GM23248 (cell line): Measurements from ENCODE around the gene CACNA1E. TPM values are rescaled to one million over a fixed set of nuclear protein-coding genes. Genes with fewer than 3 reads are reported as not detected.

Experiments used
- DNase-seq: peaks from one replicate; pipeline ENCODE4 v3.0.0-alpha.2; 2015
- H2AFZ ChIP-seq: fragments of 200-600 bp; sonication (generic); 2 replicates; pipeline ENCODE4 v1.6.1; 2016; ENCODE audit warnings: antibody characterized with exemption
- H3F3A ChIP-seq: fragments of 200-600 bp; sonication (generic); 2 replicates; pipeline ENCODE4 v1.6.1; 2016; ENCODE audit warnings: mild to moderate bottlenecking, antibody characterized with exemption, mixed run types; ENCODE audit not compliant: insufficient read depth
- H3K27ac ChIP-seq: fragments of 200-600 bp; sonication (generic); 2 replicates; pipeline ENCODE4 v1.5.1; 2016; ENCODE audit warnings: mild to moderate bottlenecking
- H3K27me3 ChIP-seq: fragments of 200-600 bp; sonication (generic); replicated peaks from 2 replicates; pipeline ENCODE4 v1.6.1; 2016; ENCODE audit warnings: mild to moderate bottlenecking; ENCODE audit not compliant: insufficient read depth
- H3K36me3 ChIP-seq: fragments of 200-600 bp; sonication (generic); 2 replicates; pipeline ENCODE4 v1.6.1; 2016; ENCODE audit warnings: low read depth, mild to moderate bottlenecking
- H3K4me1 ChIP-seq: fragments of 200-600 bp; sonication (generic); 2 replicates; pipeline ENCODE4 v1.6.1; 2016; ENCODE audit warnings: mild to moderate bottlenecking; ENCODE audit not compliant: insufficient read depth
- H3K4me2 ChIP-seq: fragments of 200-600 bp; sonication (generic); one replicate; pipeline ENCODE4 v1.6.1; 2016; ENCODE audit warnings: mild to moderate bottlenecking; ENCODE audit not compliant: unreplicated experiment
- H3K4me3 ChIP-seq: fragments of 200-600 bp; sonication (generic); 2 replicates; pipeline ENCODE4 v1.5.1; 2016; ENCODE audit warnings: mild to moderate bottlenecking
- H3K79me2 ChIP-seq: fragments of 200-600 bp; sonication (generic); 2 replicates; pipeline ENCODE4 v1.6.1; 2016; ENCODE audit warnings: mild to moderate bottlenecking; ENCODE audit not compliant: insufficient read depth
- H3K9ac ChIP-seq: fragments of 200-600 bp; sonication (generic); 2 replicates; pipeline ENCODE4 v1.6.1; 2016; ENCODE audit warnings: mild to moderate bottlenecking
- H3K9me2 ChIP-seq: fragments of 200-600 bp; sonication (generic); 2 replicates; pipeline ENCODE4 v1.6.1; 2016; ENCODE audit warnings: mixed run types, mild to moderate bottlenecking, moderate library complexity; ENCODE audit not compliant: insufficient read depth
- H3K9me3 ChIP-seq: fragments of 200-600 bp; sonication (generic); one replicate; pipeline ENCODE4 v1.6.1; 2017; ENCODE audit warnings: low read depth
- H4K20me1 ChIP-seq: fragments of 200-600 bp; sonication (generic); 2 replicates; pipeline ENCODE4 v1.6.0; 2016; ENCODE audit not compliant: insufficient read depth
- EZH2 ChIP-seq: fragments of 200-600 bp; sonication (generic); IDR thresholded peaks from 2 replicates; pipeline ENCODE4 v1.6.1; 2018; ENCODE audit warnings: antibody characterized with exemption, mild to moderate bottlenecking; ENCODE audit not compliant: insufficient read depth, poor library complexity, severe bottlenecking
- EZH2phosphoT487 ChIP-seq: fragments of 200-600 bp; sonication (generic); IDR thresholded peaks from 2 replicates; pipeline ENCODE4 v1.6.1; 2018; ENCODE audit warnings: antibody characterized with exemption, moderate library complexity, mild to moderate bottlenecking, low read depth; ENCODE audit not compliant: insufficient read depth
- WGBS, 2 experiments: methylation state at CpG; one replicate each; pipeline ENCODE4 v1.1.6; 2015 to 2017; ENCODE audit warnings: low lambda C conversion rate in 2 of 2, low coverage in 1 of 2; ENCODE audit errors: missing lambda C conversion rate in 2 of 2; 5-methylcytosine and 5-hydroxymethylcytosine counted together
- in situ Hi-C: fragments of 300-500 bp; cut with MboI; formaldehyde crosslinking; loops from 2 replicates; pipeline ENCODE4 v1.15.0; 2020
- polyA plus RNA-seq: library from polyadenylated mRNA; unstranded; fragments of >200 nt; fragmentation: Nextera tagmentation; extraction: Ambion mirVana; gene quantifications from 2 replicates; pipeline ENCODE4 v1.2.1, GENCODE V29; 2016
- total RNA-seq: library from RNA; depleted of rRNA; stranded (reverse); fragments of >200 nt; shearing (Covaris generic); gene quantifications from 2 replicates; pipeline ENCODE4 v1.2.3, GENCODE V29; 2014

The CACNA1E gene
- total and polyA plus RNA-seq, 2 experiments from 2014 or later, result not detected

DNA sequence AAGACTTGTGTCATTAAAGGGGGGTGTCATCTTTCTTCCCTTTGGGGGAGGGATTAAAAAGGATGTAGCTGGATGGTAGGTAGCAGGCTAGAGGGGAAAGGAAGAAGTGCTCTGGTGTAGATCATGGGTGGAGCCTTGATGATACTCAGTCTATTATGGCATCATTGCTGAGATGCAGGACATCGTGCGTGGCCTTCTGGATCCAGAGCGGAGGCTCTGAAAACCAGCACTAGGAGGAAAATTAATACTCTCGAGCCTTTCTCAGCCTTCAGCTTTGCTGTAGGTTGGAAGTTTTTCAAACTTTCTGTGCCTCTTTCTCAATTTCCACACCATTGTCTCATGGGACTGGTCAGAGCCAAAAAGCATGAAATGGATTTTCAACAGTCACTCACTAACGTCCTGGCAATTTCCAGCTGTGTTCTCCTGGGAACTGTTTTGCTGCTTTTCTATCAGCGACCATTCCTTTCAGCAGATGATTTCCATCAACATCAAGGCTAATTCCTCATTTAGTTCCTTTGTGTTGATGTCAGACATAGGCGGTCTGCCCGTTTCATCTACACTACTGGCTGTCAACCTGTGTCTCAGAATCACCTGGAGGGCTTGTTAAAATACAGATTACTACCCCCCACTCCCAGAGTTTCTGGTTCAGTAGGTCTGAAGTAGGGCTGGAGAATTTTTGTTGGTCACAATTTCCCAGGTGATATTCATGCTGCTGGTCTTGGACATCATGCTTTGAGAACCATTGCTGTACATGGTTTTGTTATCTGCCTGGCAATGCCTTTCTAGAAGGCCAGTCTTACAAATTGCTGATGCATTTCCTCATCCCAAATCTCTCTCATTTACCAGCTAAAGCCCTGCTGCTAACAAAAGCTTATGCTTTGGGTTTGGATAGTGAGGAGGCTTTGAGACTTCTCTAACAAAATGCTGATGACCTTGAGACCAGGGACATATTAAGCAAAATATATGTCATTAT lies 7.7 kb downstream of the CACNA1E start:
- H3F3A ChIP-seq, result no peaks in the 10 kb centered on the region
- H3K4me3 ChIP-seq, result no peak overlapping the region
- no peaks in the 10 kb centered on the region for H3K36me3 ChIP-seq
- no peaks in the 10 kb centered on the region for H3K9me3 ChIP-seq
- TF ChIP-seq EZH2phosphoT487 (no peak), EZH2 (no peak)
- H3K4me2 ChIP-seq, result no peak overlapping the region
- no peak overlapping the region for H2AFZ ChIP-seq
- no peaks in the 10 kb centered on the region for H3K79me2 ChIP-seq
- no peak overlapping the region for H3K9ac ChIP-seq
- peaks cover 34% of the 10 kb centered on the region for H3K27me3 ChIP-seq
- no peaks in the 10 kb centered on the region for H3K4me1 ChIP-seq
- H3K27ac ChIP-seq, result no peak overlapping the region
- no peaks in the 10 kb centered on the region for H4K20me1 ChIP-seq
- whole genome bisulfite sequencing, 2 experiments, result 6 to 8% methylated on average over 8 of the region's 8 CpGs
- in situ Hi-C loops, result loop anchor here (25.0 kb wide), 1 partner anchor 921 kb away; the partner anchor contains the start of gene TEDDM1
- no peak for DNase-seq
- no peaks in the 10 kb centered on the region for H3K9me2 ChIP-seq

DNA sequence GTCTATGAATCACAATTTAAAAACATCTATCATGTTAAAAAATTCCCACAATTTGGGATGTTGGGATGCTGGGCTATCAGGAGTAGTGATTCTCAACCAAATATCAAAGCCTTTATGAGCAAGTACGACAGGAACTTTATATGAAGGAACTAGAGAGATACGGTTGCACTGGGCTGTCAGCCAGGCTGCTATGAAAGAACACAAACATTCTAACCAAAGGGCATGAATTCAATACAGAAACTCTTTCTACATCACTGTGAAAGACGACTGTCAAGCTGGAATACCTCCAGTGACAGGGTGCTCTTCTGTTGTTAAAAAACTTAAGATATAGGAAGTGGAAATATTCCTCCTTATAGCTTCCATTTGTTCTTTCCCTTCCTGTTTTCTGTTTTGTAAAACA lies 9.8 kb downstream of the CACNA1E start:
- no peak for DNase-seq
- H3K4me2 ChIP-seq, result no peak overlapping the region
- H3K4me1 ChIP-seq, result no peaks in the 10 kb centered on the region
- H3F3A ChIP-seq, result no peaks in the 10 kb centered on the region
- H3K9me3 ChIP-seq, result no peaks in the 10 kb centered on the region
- 9 to 10% methylated on average over 3 of the region's 3 CpGs for WGBS, 2 experiments
- no peaks in the 10 kb centered on the region for H3K79me2 ChIP-seq
- in situ Hi-C loops, result loop anchor here (25.0 kb wide), 1 partner anchor 919 kb away; the partner anchor contains the start of gene TEDDM1
- H3K36me3 ChIP-seq, result no peaks in the 10 kb centered on the region
- H4K20me1 ChIP-seq, result no peaks in the 10 kb centered on the region
- no peak for TF ChIP-seq EZH2phosphoT487
- no peak for TF ChIP-seq EZH2
- no peak overlapping the region for H3K27ac ChIP-seq
- H3K9me2 ChIP-seq, result no peaks in the 10 kb centered on the region
- no peak overlapping the region for H3K9ac ChIP-seq
- H3K27me3 ChIP-seq, result peaks cover 20% of the 10 kb centered on the region
- no peak overlapping the region for H2AFZ ChIP-seq
- no peak overlapping the region for H3K4me3 ChIP-seq

DNA sequence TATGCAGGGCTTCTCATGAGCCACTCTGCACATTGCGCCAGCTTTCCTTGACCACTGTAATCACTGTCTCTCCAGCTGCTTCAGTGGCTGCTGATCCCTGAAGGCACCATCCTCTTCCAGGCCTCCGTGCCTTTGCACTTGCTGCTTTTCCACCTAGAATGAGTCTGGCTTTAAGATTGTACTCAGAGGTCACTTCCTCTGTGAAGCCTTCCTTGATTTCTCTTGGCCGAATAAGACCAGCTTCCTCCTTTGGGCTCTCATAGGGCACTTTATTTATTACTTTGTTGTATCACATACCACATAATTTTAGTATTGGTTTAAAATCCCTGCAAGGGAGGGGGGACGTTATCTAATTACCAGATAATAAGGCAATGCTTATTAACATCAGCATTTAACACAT lies 10.6 kb downstream of the CACNA1E start:
- Histone ChIP-seq H3K9me2 (no peaks in the 10 kb centered on the region), H3K9ac (no peak overlapping the region), H3K79me2 (no peaks in the 10 kb centered on the region), H3K27me3 (peaks cover 13% of the 10 kb centered on the region), H3K9me3 (no peaks in the 10 kb centered on the region), H3K4me3 (no peak overlapping the region), H3K36me3 (no peaks in the 10 kb centered on the region), H2AFZ (no peak overlapping the region), H3F3A (no peaks in the 10 kb centered on the region), H4K20me1 (no peaks in the 10 kb centered on the region), H3K27ac (no peak overlapping the region), H3K4me2 (no peak overlapping the region), H3K4me1 (no peaks in the 10 kb centered on the region)
- no peak for DNase-seq
- 30 to 34% methylated on average over 4 of the region's 4 CpGs for WGBS, 2 experiments
- TF ChIP-seq EZH2 (no peak), EZH2phosphoT487 (no peak)
- in situ Hi-C loops, result loop anchor here (25.0 kb wide), 1 partner anchor 918 kb away; the partner anchor contains the start of gene TEDDM1

DNA sequence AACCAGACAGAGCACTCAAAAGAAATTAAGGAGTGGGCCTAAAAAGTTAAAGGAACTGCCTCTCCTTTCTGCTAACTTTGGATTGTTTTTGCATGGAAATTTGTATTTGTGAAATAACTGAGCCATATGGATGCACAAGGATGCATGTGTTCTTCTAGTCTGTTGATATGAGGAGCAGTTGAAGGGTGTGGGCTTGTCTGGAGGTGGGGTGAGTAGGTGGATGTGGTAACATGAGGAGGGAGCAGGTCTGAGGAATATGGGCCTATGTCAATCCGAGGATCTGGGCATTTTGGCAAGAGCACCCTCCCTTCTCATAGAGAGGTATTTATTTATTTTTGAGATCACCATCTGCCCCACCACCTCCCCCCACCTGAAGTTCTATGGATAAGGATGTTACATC lies 13.4 kb downstream of the CACNA1E start:
- H4K20me1 ChIP-seq, result no peaks in the 10 kb centered on the region
- no peaks in the 10 kb centered on the region for H3K79me2 ChIP-seq
- no peaks in the 10 kb centered on the region for H3K36me3 ChIP-seq
- H3K9me3 ChIP-seq, result no peaks in the 10 kb centered on the region
- no peak overlapping the region for H3K27ac ChIP-seq
- H3K9ac ChIP-seq, result no peak overlapping the region
- no peak overlapping the region for H3K4me2 ChIP-seq
- 0% methylated on average over 1 of the region's 1 CpG for WGBS, 2 experiments
- no peaks in the 10 kb centered on the region for H3K4me1 ChIP-seq
- no peaks in the 10 kb centered on the region for H3K9me2 ChIP-seq
- no peak overlapping the region for H2AFZ ChIP-seq
- in situ Hi-C loops, result loop anchor here (25.0 kb wide), 1 partner anchor 916 kb away; the partner anchor contains the start of gene TEDDM1
- H3F3A ChIP-seq, result no peaks in the 10 kb centered on the region
- H3K4me3 ChIP-seq, result no peak overlapping the region
- TF ChIP-seq EZH2phosphoT487 (no peak), EZH2 (no peak)
- H3K27me3 ChIP-seq, result no peaks in the 10 kb centered on the region; the same call in 1 of the 2 replicates
- DNase-seq, result no peak
